B cell (primary cell): ENCODE results near the gene SYNE1. TPM values are rescaled to one million over a fixed set of nuclear protein-coding genes. Genes with fewer than 3 reads are reported as not detected.

Experiments used
- ATAC-seq: fragments of 200-7000 bp; cut with Tn5 transposase; one replicate; pipeline ENCODE4 v1.10.0; 2021; ENCODE audit warnings: low read depth, mild to moderate bottlenecking, moderate number of reproducible peaks, moderate library complexity
- CTCF ChIA-PET: fragments of 350-600 bp; sonication (Branson Sonifier 250); formaldehyde crosslinking; loops from one replicate; lab custom pipeline; 2021; ENCODE audit warnings: antibody characterized with exemption, inconsistent platforms; lab: Charles Lee
- POLR2A ChIA-PET: fragments of 350-600 bp; sonication (Branson Sonifier 250); formaldehyde crosslinking; loops from one replicate; lab custom pipeline; 2021; ENCODE audit warnings: antibody characterized with exemption; lab: Charles Lee
- DNase-seq: peaks from one replicate; pipeline ENCODE4 v3.0.0; 2013
- H2AFZ ChIP-seq: 2 replicates; pipeline ENCODE4 v1.6.1; 2012; ENCODE audit warnings: mild to moderate bottlenecking, low read depth, low read length; ENCODE audit not compliant: insufficient read depth, poor library complexity, severe bottlenecking
- H3K27ac ChIP-seq, 2 donors: 1 replicate in 1 of 2; 2 replicates in 1 of 2; pipeline ENCODE4 v1.5.1; 2012 to 2013; ENCODE audit warnings: low read length in 2 of 2, mild to moderate bottlenecking in 2 of 2, moderate library complexity in 1 of 2
- H3K27me3 ChIP-seq, 4 experiments: fragments of 200-600 bp in 1 of 4; sonication (generic) in 1 of 4; replicated peaks in 1 of 4; 1 replicate in 2 of 4; 2 replicates in 2 of 4; pipeline versions ENCODE4 v1.6.1 to v1.7.0; 2013 to 2016; ENCODE audit warnings: low read length in 3 of 4, mild to moderate bottlenecking in 2 of 4, mixed read lengths in 1 of 4, moderate library complexity in 1 of 4; ENCODE audit not compliant: insufficient read depth in 4 of 4, control insufficient read depth in 3 of 4; ENCODE audit errors: control extremely low read depth in 1 of 4
- H3K36me3 ChIP-seq, 2 experiments: replicated peaks in 1 of 2; 1 replicate in 1 of 2; 2 replicates in 1 of 2; pipeline versions ENCODE4 v1.6.1 to v1.7.1; 2013; ENCODE audit warnings: low read length in 1 of 2; ENCODE audit not compliant: insufficient read depth in 2 of 2, control insufficient read depth in 1 of 2; ENCODE audit errors: control extremely low read depth in 1 of 2, extremely low read depth in 1 of 2
- H3K4me1 ChIP-seq, 2 donors: fragments of 200-600 bp in 1 of 2; sonication (generic) in 1 of 2; 1 replicate in 1 of 2; 2 replicates in 1 of 2; pipeline versions ENCODE4 v1.5.1 to v1.6.1; 2013 to 2017; ENCODE audit warnings: low read length in 2 of 2; ENCODE audit not compliant: control insufficient read depth in 2 of 2, insufficient read depth in 2 of 2
- H3K4me2 ChIP-seq: replicated peaks from 2 replicates; pipeline ENCODE3; 2012; ENCODE audit warnings: mild to moderate bottlenecking, low read depth, low read length; ENCODE audit not compliant: poor library complexity, severe bottlenecking
- H3K4me3 ChIP-seq, 5 experiments: fragments of 200-600 bp in 1 of 5; sonication (generic) in 1 of 5; 1 replicate in 3 of 5; 2 replicates in 2 of 5; pipeline versions ENCODE4 v1.5.1 to v1.7.0; 2011 to 2016; ENCODE audit warnings: low read length in 4 of 5, mild to moderate bottlenecking in 4 of 5, low read depth in 2 of 5, control low read depth in 1 of 5, moderate library complexity in 1 of 5; ENCODE audit not compliant: insufficient read depth in 1 of 5; ENCODE audit errors: control extremely low read depth in 1 of 5, extremely low read depth in 1 of 5
- H3K79me2 ChIP-seq: fragments of 200-600 bp; sonication (generic); one replicate; pipeline ENCODE4 v1.6.0; 2016; ENCODE audit warnings: low read length; ENCODE audit not compliant: control insufficient read depth, insufficient read depth
- H3K9ac ChIP-seq: fragments of 200-600 bp; sonication (generic); 2 replicates; pipeline ENCODE4 v1.6.1; 2017; ENCODE audit warnings: mild to moderate bottlenecking, low read length, moderate library complexity
- H3K9me3 ChIP-seq, 3 donors: one replicate each; pipeline versions ENCODE4 v1.6.1 to v1.7.1; 2013; ENCODE audit warnings: low read length in 2 of 3; ENCODE audit not compliant: control insufficient read depth in 2 of 3, insufficient read depth in 1 of 3; ENCODE audit errors: control extremely low read depth in 1 of 3
- H4K20me1 ChIP-seq: 2 replicates; pipeline ENCODE4 v1.6.0; 2012; ENCODE audit warnings: mild to moderate bottlenecking, low read length; ENCODE audit not compliant: insufficient read depth, control insufficient read depth, poor library complexity, severe bottlenecking
- H3K27ac Mint-ChIP-seq: one replicate; pipeline ENCODE4 v1.8.0; 2021; ENCODE audit warnings: mixed read lengths
- H3K27me3 Mint-ChIP-seq: one replicate; pipeline ENCODE4 v1.8.0; 2021; ENCODE audit warnings: mixed read lengths
- H3K4me1 Mint-ChIP-seq: one replicate; pipeline ENCODE4 v1.8.0; 2021; ENCODE audit warnings: mixed read lengths
- H3K4me3 Mint-ChIP-seq: one replicate; pipeline ENCODE4 v1.8.0; 2021; ENCODE audit warnings: mixed read lengths
- H3K9me3 Mint-ChIP-seq: one replicate; pipeline ENCODE4 v1.8.0; 2022; ENCODE audit warnings: mixed read lengths; ENCODE audit not compliant: insufficient read depth
- EZH2 ChIP-seq: IDR thresholded peaks from 2 replicates; pipeline ENCODE4 v1.6.1; 2012; ENCODE audit warnings: borderline replicate concordance, low read depth, mild to moderate bottlenecking, moderate library complexity, low read length; ENCODE audit not compliant: insufficient read depth, poor library complexity, severe bottlenecking
- WGBS: methylation state at CpG from one replicate; pipeline ENCODE4 v1.1.5; 2013; ENCODE audit warnings: missing lambda C conversion rate; ENCODE audit not compliant: insufficient coverage; 5-methylcytosine and 5-hydroxymethylcytosine counted together
- intact Hi-C: fragments of 100-400 bp; cut with micrococcal nuclease; formaldehyde crosslinking; loops from one replicate; pipeline ENCODE4 v1.10.0; 2022
- polyA plus RNA-seq: library from polyadenylated mRNA; depleted of rRNA; stranded (reverse); fragments of >200 nt; gene quantifications from 2 replicates; pipeline ENCODE4 v1.2.3, GENCODE V29; 2012
- total RNA-seq, 2 donors: library from RNA; stranded (reverse); fragments of 120-200 nt in 1 of 2; gene quantifications; 1 replicate in 1 of 2; 2 replicates in 1 of 2; pipeline versions ENCODE4 v1.2.3 to v1.2.4, GENCODE V29; 2013 to 2022
- TF ChIP-seq, protein P1 (sequence below): fragments of 200-600 bp; IDR thresholded peaks from one replicate; pipeline ENCODE4 v1.8.0; 2022; ENCODE audit warnings: antibody characterized with exemption, mild to moderate bottlenecking

Gene SYNE1
- total and polyA plus RNA-seq, 2 donors (not counting 1 experiment from before 2014, with no cell fraction given) = 49.2 to 108 TPM

DNA sequence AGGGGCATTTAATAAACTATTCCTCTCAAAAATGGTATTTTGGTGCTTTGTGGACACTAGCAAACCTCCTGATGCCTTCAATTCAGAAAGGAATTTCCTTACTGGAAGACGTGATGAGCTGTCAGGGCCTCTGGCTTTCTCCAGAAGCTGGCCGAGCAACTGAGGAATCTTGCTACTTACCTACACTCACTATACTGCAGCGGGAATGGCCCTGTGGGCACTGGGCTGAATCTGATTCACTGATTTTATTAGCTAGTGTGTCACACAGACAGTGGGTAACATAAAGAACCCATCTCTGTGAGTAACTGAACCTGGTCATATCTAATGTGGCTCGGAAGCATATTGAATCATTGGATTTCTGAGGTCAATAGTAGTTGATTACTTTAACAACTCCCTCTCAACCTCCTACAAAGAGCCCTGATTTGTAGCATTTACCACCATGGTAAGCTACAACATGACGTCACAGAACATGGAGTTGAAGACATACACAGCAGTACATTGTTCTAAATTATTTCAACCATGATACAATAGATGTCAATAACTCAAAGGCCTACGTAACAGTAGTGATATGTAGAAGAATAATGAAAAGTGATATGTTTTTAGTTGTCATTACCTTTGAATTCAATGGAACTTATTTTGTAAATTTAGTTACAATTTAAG is 232.1 kb downstream of the SYNE1 start:
- Histone ChIP-seq H3K36me3 (no peaks in the 10 kb centered on the region), H3K79me2 (no peaks in the 10 kb centered on the region), H3K4me3 (no peak overlapping the region), H3K9ac (no peak overlapping the region), H3K9me3 (no peaks in the 10 kb centered on the region), H3K27ac (no peak overlapping the region), H3K4me1 (no peaks in the 10 kb centered on the region), H3K4me2 (no peak overlapping the region), H3K27me3 (no peaks in the 10 kb centered on the region), H2AFZ (no peak overlapping the region), H4K20me1 (no peaks in the 10 kb centered on the region)
- ChIA-PET POLR2A (no interaction called here), CTCF (no interaction called here)
- TF ChIP-seq EZH2 = no peak
- TF ChIP-seq, protein P1, sequence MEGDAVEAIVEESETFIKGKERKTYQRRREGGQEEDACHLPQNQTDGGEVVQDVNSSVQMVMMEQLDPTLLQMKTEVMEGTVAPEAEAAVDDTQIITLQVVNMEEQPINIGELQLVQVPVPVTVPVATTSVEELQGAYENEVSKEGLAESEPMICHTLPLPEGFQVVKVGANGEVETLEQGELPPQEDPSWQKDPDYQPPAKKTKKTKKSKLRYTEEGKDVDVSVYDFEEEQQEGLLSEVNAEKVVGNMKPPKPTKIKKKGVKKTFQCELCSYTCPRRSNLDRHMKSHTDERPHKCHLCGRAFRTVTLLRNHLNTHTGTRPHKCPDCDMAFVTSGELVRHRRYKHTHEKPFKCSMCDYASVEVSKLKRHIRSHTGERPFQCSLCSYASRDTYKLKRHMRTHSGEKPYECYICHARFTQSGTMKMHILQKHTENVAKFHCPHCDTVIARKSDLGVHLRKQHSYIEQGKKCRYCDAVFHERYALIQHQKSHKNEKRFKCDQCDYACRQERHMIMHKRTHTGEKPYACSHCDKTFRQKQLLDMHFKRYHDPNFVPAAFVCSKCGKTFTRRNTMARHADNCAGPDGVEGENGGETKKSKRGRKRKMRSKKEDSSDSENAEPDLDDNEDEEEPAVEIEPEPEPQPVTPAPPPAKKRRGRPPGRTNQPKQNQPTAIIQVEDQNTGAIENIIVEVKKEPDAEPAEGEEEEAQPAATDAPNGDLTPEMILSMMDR = no peak
- Mint-ChIP-seq H3K4me3 (no peak overlapping the region), H3K27me3 (no peaks in the 10 kb centered on the region), H3K4me1 (no peaks in the 10 kb centered on the region), H3K27ac (no peak overlapping the region), H3K9me3 (no peaks in the 10 kb centered on the region)
- WGBS = no CpG with 5 or more reads among the region's 6 CpGs
- intact Hi-C loops = no loop called here
- DNase-seq (no peak), ATAC-seq (no peak)

DNA sequence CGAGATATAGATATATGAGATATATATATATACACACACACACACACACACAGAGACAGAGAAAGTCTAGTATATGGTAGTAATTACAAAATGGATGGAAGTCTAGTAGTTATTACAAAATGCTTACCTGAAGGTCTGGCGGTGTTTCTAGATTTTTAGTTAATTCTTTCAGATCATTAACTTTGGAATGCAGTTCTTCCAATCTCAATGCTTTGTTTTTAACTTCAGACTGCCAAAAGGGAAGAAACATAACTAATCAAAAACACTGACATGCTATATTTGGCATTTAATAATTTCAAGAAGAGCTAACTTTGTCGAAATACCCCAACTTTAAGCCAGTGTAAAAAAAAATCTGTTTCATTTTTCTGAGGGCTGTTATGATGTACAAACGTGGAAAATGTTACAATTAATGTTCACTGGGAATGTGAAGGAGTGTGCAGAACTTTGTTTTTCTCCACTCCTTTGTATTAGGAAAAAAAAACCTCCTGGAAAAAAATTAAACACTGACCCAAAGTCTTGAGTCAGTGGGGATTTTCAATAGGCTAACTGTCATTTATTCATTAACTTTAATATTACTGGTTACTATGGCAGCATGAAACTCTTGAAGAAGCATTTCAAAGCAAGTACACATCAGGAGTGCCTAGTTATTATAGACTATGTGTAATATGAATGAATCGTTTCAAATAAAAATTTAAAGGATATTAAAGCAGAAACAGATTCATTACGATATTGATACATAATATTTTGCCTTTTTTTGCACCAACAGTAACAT is 232.9 kb downstream of the SYNE1 start:
- WGBS = no CpG with 5 or more reads among the region's 6 CpGs

More for the DNA sequence above, 232.9 kb downstream of the SYNE1 start:
- H3K36me3 ChIP-seq = no peaks in the 10 kb centered on the region
- no peaks in the 10 kb centered on the region for H3K4me1 ChIP-seq
- Mint-ChIP-seq H3K4me3 (no peak overlapping the region), H3K9me3 (no peaks in the 10 kb centered on the region), H3K27me3 (no peaks in the 10 kb centered on the region), H3K4me1 (no peaks in the 10 kb centered on the region), H3K27ac (no peak overlapping the region)
- no peak overlapping the region for H3K9ac ChIP-seq
- no peak overlapping the region for H2AFZ ChIP-seq
- H3K27me3 ChIP-seq = no peaks in the 10 kb centered on the region
- ChIA-PET CTCF (no interaction called here), POLR2A (no interaction called here)
- H3K27ac ChIP-seq = no peak overlapping the region
- TF ChIP-seq, protein P1 = no peak
- no peaks in the 10 kb centered on the region for H4K20me1 ChIP-seq
- no peak overlapping the region for H3K4me2 ChIP-seq
- H3K79me2 ChIP-seq = no peaks in the 10 kb centered on the region
- H3K4me3 ChIP-seq = no peak overlapping the region
- ATAC-seq (no peak), DNase-seq (no peak)
- intact Hi-C loops = no loop called here
- no peaks in the 10 kb centered on the region for H3K9me3 ChIP-seq
